ENCODE data around the gene FOXD2. TPM values are rescaled to one million over a fixed set of nuclear protein-coding genes. Genes with fewer than 3 reads are reported as not detected.
"Not testable (repeated sequence)": the region's sequence is repeated elsewhere in the genome, so short reads cannot be mapped to it uniquely, and the experiment has no call there.

FOXD2 gene
- total RNA-seq, 1 donor from 2014 or later: 0.24 TPM

- DNase-seq (ENCODE audit: low spot score): no peak
These were observed 2.2 kb downstream of the FOXD2 start for GRCh38 chr1:47439819-47440598.

GRCh38 chr1:47440599-47441081 is 2.8 kb downstream of the FOXD2 start:
- DNase-seq (ENCODE audit: low spot score): no peak

- no peak for DNase-seq (ENCODE audit: low spot score)
These were observed 3.7 kb downstream of the FOXD2 start for GRCh38 chr1:47441450-47442106.

- DNase-seq (ENCODE audit: low spot score): no peak
These were observed 4.4 kb downstream of the FOXD2 start for GRCh38 chr1:47442202-47442601.

- DNase-seq (ENCODE audit: low spot score): no peak
These were observed 5.1 kb downstream of the FOXD2 start for GRCh38 chr1:47442842-47443529.

- DNase-seq (ENCODE audit: low spot score): no peak
These were observed 5.9 kb downstream of the FOXD2 start for GRCh38 chr1:47443530-47444296.

- no peak for DNase-seq (ENCODE audit: low spot score)
These were observed 6.4 kb downstream of the FOXD2 start for GRCh38 chr1:47444297-47444561.

GRCh38 chr1:47444562-47445465 is 7.0 kb downstream of the FOXD2 start:
- DNase-seq (ENCODE audit: low spot score): no peak

GRCh38 chr1:47445823-47446550 is 8.1 kb downstream of the FOXD2 start:
- DNase-seq (ENCODE audit: low spot score): no peak

- no peak for DNase-seq (ENCODE audit: low spot score)
These were observed 10.8 kb downstream of the FOXD2 start for GRCh38 chr1:47448462-47449222.

GRCh38 chr1:47449822-47450552 is 12.1 kb downstream of the FOXD2 start:
- DNase-seq (ENCODE audit: low spot score): peak; percentile 5

- no peak for DNase-seq (ENCODE audit: low spot score)
These were observed 12.8 kb downstream of the FOXD2 start for GRCh38 chr1:47450606-47451005.

- no peak for DNase-seq (ENCODE audit: low spot score)
These were observed 14.6 kb downstream of the FOXD2 start for GRCh38 chr1:47452426-47452825.

GRCh38 chr1:47453910-47454309 is 16.1 kb downstream of the FOXD2 start:
- DNase-seq (ENCODE audit: low spot score): not testable (repeated sequence)

- no peak for DNase-seq (ENCODE audit: low spot score)
These were observed 18.4 kb downstream of the FOXD2 start for GRCh38 chr1:47456250-47456649.

- not testable (repeated sequence) for DNase-seq (ENCODE audit: low spot score)
These were observed 19.7 kb downstream of the FOXD2 start for GRCh38 chr1:47457547-47457946.

- DNase-seq (ENCODE audit: low spot score): no peak
These were observed 21.5 kb downstream of the FOXD2 start for GRCh38 chr1:47459253-47459788.

- no peak for DNase-seq (ENCODE audit: low spot score)
These were observed 22.2 kb downstream of the FOXD2 start for GRCh38 chr1:47460040-47460439.

Data from umbilical cord (tissue), 2 donors.